ENCODE data around the gene SPEF1. TPM values are rescaled to one million over a fixed set of nuclear protein-coding genes. Genes with fewer than 3 reads are reported as not detected.

Gene SPEF1
- total and polyA plus RNA-seq, 2 experiments from 2014 or later, result 1.2 to 1.6 TPM

GRCh38 chr20:3728876-3729275, 52.4 kb downstream of the SPEF1 start:
- Histone ChIP-seq H3K9me3 (ENCODE audit: low read depth) (no peaks in the 10 kb centered on the region), H3K4me1 (ENCODE audit: low read depth) (no peaks in the 10 kb centered on the region), H3K27me3 (peaks cover 32% of the 10 kb centered on the region), H3K36me3 (no peaks in the 10 kb centered on the region), H3K4me3 (no peak overlapping the region), H3K27ac (no peak overlapping the region)
- DNase-seq (ENCODE audit: low read depth in 1 of 2, low spot score in 1 of 2), result no peak
- no peak for TF ChIP-seq CTCF (IDR thresholded peaks at IDR 0.05; ENCODE audit: low read depth, low read length)

- Histone ChIP-seq H3K9me3 (ENCODE audit: low read depth) (no peaks in the 10 kb centered on the region), H3K4me3 (no peak overlapping the region), H3K36me3 (no peaks in the 10 kb centered on the region), H3K4me1 (ENCODE audit: low read depth) (no peaks in the 10 kb centered on the region), H3K27me3 (peaks cover 32% of the 10 kb centered on the region), H3K27ac (no peak overlapping the region)
- TF ChIP-seq CTCF (IDR thresholded peaks at IDR 0.05; ENCODE audit: low read depth, low read length), result no peak
- no peak for DNase-seq (ENCODE audit: low read depth in 1 of 2, low spot score in 1 of 2)
Measured at GRCh38 chr20:3728354-3728753, 52.9 kb downstream of the SPEF1 start.

Other genes with a start within 250 kb of the SPEF1 start
- gene GFRA4, start 118.0 kb downstream of the SPEF1 start, total RNA-seq, result not detected in 2 replicates
- gene GFRA4, start 118.0 kb downstream of the SPEF1 start, polyA plus RNA-seq, result not detected in 2 replicates
- gene ADAM33, start 99.4 kb downstream of the SPEF1 start, total RNA-seq, result 0.07 and 1.3 TPM in 2 replicates
- 0.45 and 0.56 TPM in 2 replicates for gene ADAM33, start 99.4 kb downstream of the SPEF1 start, polyA plus RNA-seq
- not detected in 2 replicates for gene SIGLEC1, start 68.8 kb downstream of the SPEF1 start, total RNA-seq
- gene SIGLEC1, start 68.8 kb downstream of the SPEF1 start, polyA plus RNA-seq, result not detected in 2 replicates
- gene HSPA12B, start 48.8 kb downstream of the SPEF1 start, total RNA-seq, result 0.18 and 0.92 TPM in 2 replicates
- gene HSPA12B, start 48.8 kb downstream of the SPEF1 start, polyA plus RNA-seq, result 1.2 TPM in 1 of 2 replicates, not detected in the other
- gene ADISSP, start 13.7 kb downstream of the SPEF1 start, total RNA-seq, result 22.5 and 24.1 TPM in 2 replicates
- 38.5 and 45.3 TPM in 2 replicates for gene ADISSP, start 13.7 kb downstream of the SPEF1 start, polyA plus RNA-seq
- 45.0 and 47.6 TPM in 2 replicates for gene CENPB, start 5.3 kb upstream of the SPEF1 start, total RNA-seq
- gene CENPB, start 5.3 kb upstream of the SPEF1 start, polyA plus RNA-seq, result 10.5 and 12.5 TPM in 2 replicates
- gene CDC25B, start 14.9 kb upstream of the SPEF1 start, total RNA-seq, result 16.9 and 59.9 TPM in 2 replicates
- gene CDC25B, start 14.9 kb upstream of the SPEF1 start, polyA plus RNA-seq, result 9.7 and 31.7 TPM in 2 replicates
- 7.6 and 15.5 TPM in 2 replicates for gene AP5S1, start 39.1 kb upstream of the SPEF1 start, total RNA-seq
- 4.7 and 22.9 TPM in 2 replicates for gene AP5S1, start 39.1 kb upstream of the SPEF1 start, polyA plus RNA-seq
- 34.7 and 40.9 TPM in 2 replicates for gene MAVS, start 65.4 kb upstream of the SPEF1 start, total RNA-seq
- gene MAVS, start 65.4 kb upstream of the SPEF1 start, polyA plus RNA-seq, result 15.0 and 19.8 TPM in 2 replicates
- 29.2 and 33.4 TPM in 2 replicates for gene PANK2, start 107.9 kb upstream of the SPEF1 start, total RNA-seq
- 21.0 and 24.1 TPM in 2 replicates for gene PANK2, start 107.9 kb upstream of the SPEF1 start, polyA plus RNA-seq
- 4.4 and 7.7 TPM in 2 replicates for gene RNF24, start 234.1 kb upstream of the SPEF1 start, total RNA-seq
- 16.1 and 23.8 TPM in 2 replicates for gene RNF24, start 234.1 kb upstream of the SPEF1 start, polyA plus RNA-seq